A549 treated with AZD2906 at 1 μM for 4 hours (cell line): ENCODE measurements around the gene CLEC16A. TPM values are rescaled to one million over a fixed set of nuclear protein-coding genes. Genes with fewer than 3 reads are reported as not detected.

Experiments used
- total RNA-seq: library from RNA; stranded (reverse); fragments of 200-300 nt; extraction: Qiagen RNA extraction; gene quantifications from 5 replicates; pipeline ENCODE4 v1.2.3, GENCODE V29; 2022

Gene CLEC16A
- 9.3 to 11.5 TPM (median 10.2 TPM) in 5 replicates for total RNA-seq

GRCh38 chr16:10944249-10945064 is at the start of gene CLEC16A:
Gene CLEC16A, plus strand, starts transcription at chr16:10944564. Its CDS starts 154 bp downstream, at chr16:10944718.

GRCh38 chr16:10942352-10943063 is 1.9 kb upstream of the CLEC16A start, which contains the start of gene DEXI:
Gene DEXI, minus strand, starts transcription at chr16:10942468. Its CDS starts 463 bp downstream, at chr16:10942005.

Other genes starting within 250 kb of the CLEC16A start
- gene TEKT5, start 249.6 kb upstream of the CLEC16A start, total RNA-seq = 0.18 TPM in 1 of 5 replicates, not detected in the others
- 46.1 to 54.0 TPM (median 46.8 TPM) in 5 replicates for gene NUBP1, start 200.7 kb upstream of the CLEC16A start, total RNA-seq
- gene TVP23A, start 125.8 kb upstream of the CLEC16A start, total RNA-seq = 0.08 to 0.29 TPM (median 0.17 TPM) in 4 of 5 replicates, not detected in the other
- 0.07 to 0.28 TPM (median 0.08 TPM) in 5 replicates for gene CIITA, start 67.4 kb upstream of the CLEC16A start, total RNA-seq
- gene DEXI, start 2.1 kb upstream of the CLEC16A start, total RNA-seq = 37.6 to 47.3 TPM (median 46.4 TPM) in 5 replicates